Transverse colon (tissue), 3 donors: Measurements from ENCODE around the gene THBS2.

Source experiments
- CTCF ChIP-seq, 5 experiments: fragments of 200-600 bp in 3 of 5; fragments of 450-650 bp in 2 of 5; sonication (generic) in 3 of 5; IDR thresholded peaks; 1 replicate in 2 of 5; 2 replicates in 3 of 5; pipeline ENCODE4 v1.5.1; 2016 to 2017; ENCODE audit warnings: antibody characterized with exemption in 5 of 5, inconsistent platforms in 3 of 5, mild to moderate bottlenecking in 2 of 5, moderate library complexity in 1 of 5
- EP300 ChIP-seq: sonication (generic); formaldehyde crosslinking; IDR thresholded peaks from one replicate; pipeline ENCODE4 v1.6.1; 2017; ENCODE audit warnings: antibody characterized with exemption, low read depth
- POLR2A ChIP-seq: fragments of 450-650 bp; IDR thresholded peaks from one replicate; pipeline ENCODE4 v1.6.1; 2016; ENCODE audit warnings: antibody characterized with exemption, mild to moderate bottlenecking, moderate library complexity

DNA sequence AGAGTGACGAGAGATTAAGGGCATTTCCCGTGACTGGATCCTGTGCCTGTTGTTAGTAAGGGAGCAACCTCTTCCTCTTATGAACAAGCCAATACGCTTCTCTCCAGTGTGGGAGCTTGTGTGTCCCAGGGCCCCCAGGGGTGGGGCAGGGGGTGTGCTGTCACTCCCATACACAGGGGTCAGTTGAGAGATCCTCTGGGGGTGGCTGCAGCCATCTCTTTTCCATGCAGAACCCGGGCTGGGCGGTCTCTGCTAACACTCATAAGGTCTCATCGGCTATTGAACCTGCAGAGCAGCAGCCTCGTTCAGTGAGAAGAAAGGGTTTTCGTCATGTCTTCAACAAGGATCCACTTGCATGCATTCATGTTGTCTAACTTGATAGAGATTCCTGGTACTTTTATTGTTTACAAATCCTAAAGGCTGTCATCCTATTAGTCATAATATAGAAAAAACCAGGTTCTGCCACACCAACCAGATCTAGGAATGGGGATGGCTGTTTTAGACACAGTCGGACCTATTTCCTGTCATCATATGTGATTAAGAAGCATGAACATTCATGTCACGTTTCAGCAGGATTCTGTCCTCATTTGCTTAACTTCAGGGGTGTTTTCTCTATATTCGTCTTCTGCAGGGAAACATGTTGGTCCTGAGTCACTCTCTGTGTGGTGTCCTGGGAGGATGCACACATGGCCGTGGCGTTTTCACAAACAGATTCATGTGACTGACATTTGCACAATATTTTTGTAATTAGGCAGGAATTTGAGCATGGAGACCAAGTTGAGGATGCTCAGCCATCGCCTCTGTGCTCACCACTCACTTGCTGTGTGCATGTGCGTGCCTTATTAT lies 13.3 kb upstream of the THBS2 start:
- TF ChIP-seq CTCF (IDR thresholded peaks at IDR 0.05) (no peak), EP300 (no peak), POLR2A (no peak)
